ENCODE data around the gene PTPRC.

PTPRC gene

DNA sequence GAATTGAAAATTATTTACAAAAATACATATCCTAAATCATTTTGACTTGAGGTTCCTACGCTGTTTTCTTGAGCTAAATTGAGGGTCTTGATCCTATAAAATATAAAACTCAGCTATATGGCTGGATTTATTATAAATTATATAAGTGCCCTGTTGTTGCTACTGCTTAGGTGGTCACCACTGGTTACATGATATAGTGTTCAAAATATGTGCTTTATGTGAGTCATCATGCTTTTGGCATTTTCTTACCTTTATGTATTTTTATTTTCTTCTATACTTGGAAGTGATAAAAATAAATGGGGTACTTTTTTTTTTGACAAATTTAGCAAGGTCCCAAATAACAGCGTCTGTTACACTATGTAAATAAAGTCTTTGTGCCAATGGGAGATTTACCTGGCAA, 31.1 kb upstream of the PTPRC start:
- TF ChIP-seq, protein P1, sequence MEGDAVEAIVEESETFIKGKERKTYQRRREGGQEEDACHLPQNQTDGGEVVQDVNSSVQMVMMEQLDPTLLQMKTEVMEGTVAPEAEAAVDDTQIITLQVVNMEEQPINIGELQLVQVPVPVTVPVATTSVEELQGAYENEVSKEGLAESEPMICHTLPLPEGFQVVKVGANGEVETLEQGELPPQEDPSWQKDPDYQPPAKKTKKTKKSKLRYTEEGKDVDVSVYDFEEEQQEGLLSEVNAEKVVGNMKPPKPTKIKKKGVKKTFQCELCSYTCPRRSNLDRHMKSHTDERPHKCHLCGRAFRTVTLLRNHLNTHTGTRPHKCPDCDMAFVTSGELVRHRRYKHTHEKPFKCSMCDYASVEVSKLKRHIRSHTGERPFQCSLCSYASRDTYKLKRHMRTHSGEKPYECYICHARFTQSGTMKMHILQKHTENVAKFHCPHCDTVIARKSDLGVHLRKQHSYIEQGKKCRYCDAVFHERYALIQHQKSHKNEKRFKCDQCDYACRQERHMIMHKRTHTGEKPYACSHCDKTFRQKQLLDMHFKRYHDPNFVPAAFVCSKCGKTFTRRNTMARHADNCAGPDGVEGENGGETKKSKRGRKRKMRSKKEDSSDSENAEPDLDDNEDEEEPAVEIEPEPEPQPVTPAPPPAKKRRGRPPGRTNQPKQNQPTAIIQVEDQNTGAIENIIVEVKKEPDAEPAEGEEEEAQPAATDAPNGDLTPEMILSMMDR (IDR thresholded peaks at IDR 0.05; ENCODE audit: insufficient read depth, low read depth, low read length, missing control alignments), result no peak
- peak; percentile 43 for DNase-seq (ENCODE audit: low read depth)
- H3K4me3 ChIP-seq (ENCODE audit: low read length), result no peak overlapping the region

DNA sequence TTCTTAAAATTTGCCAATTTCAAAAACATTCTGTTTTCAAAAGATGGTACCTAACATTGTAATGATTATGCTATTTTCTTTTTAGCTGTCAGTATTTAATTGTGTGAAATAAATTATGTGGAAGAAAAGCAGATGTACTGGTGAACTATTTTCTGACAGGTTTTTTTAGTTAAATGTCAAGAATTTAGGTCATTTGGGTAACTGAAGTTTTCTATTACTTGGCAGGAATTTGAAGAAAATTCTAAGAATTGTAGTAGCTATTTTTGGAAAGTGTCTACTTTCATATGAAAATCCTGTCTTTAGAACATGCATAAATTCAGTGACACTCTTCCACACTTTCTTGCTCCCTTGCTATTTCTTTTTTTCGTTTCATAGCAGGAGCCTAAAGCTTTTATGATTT, 28.5 kb upstream of the PTPRC start:
- DNase-seq (ENCODE audit: low read depth), result no peak
- H3K4me3 ChIP-seq (ENCODE audit: low read length), result no peak overlapping the region
- TF ChIP-seq, protein P1 (IDR thresholded peaks at IDR 0.05; ENCODE audit: insufficient read depth, low read depth, low read length, missing control alignments), result no peak

DNA sequence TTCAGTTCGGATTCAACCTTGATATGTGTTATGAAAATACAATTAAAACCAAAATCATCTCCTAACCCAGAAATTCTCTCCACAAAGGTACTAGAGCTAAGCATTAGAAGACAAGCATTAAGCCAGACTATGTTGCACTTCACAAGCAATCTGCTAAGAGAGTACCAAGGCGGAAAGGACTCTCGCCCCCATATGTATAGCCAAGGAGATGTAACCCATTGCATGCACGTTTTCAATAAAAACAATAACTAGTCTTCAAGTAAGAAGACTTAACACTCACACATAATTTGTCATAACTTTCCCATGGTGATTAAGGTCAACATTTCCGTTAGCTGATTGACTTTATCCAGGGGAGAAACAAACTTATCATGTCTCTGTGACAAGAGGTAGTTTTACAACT, 27.6 kb upstream of the PTPRC start:
- no peak overlapping the region for H3K4me3 ChIP-seq (ENCODE audit: low read length)
- TF ChIP-seq, protein P1 (IDR thresholded peaks at IDR 0.05; ENCODE audit: insufficient read depth, low read depth, low read length, missing control alignments), result no peak
- DNase-seq (ENCODE audit: low read depth), result no peak

DNA sequence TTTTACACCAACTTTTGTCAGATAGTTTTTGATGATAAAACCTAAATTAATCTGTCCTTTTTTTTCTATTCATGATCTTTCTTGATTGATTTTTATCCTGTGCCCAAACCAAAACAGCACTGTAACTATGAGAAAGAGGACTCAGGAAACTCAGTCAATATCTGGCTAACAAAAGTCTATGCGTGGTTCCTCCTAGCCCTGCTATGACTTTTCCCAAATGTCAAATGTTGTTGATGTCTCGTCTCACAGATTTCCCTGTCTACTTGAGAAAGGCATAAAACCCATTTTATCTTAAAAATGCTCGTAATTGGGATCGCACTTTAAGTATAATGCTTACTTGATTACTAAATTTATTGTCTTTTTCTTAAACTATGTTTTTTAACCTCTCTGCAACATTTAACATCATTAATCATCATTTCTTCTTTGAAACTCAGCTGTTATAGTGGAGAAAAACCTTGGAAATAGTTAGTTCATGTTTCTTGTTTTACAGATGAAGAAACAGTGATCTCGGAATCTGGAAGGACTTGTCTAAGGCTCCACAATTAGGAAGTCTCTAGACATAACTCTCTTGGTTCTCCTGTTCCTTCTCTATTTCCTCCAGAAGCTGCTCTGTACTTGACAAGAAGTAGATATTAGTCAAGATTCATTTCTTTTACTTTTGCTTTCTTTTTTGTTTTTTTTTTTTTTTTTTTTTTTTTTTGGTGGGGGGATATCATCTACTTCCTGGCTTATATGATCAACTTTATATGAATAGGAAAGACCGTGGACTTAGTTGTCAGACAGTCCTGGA, 26.2 kb upstream of the PTPRC start:
- no peak for DNase-seq (ENCODE audit: low read depth)
- no peak overlapping the region for H3K4me3 ChIP-seq (ENCODE audit: low read length)
- TF ChIP-seq, protein P1 (IDR thresholded peaks at IDR 0.05; ENCODE audit: insufficient read depth, low read depth, low read length, missing control alignments), result no peak

DNA sequence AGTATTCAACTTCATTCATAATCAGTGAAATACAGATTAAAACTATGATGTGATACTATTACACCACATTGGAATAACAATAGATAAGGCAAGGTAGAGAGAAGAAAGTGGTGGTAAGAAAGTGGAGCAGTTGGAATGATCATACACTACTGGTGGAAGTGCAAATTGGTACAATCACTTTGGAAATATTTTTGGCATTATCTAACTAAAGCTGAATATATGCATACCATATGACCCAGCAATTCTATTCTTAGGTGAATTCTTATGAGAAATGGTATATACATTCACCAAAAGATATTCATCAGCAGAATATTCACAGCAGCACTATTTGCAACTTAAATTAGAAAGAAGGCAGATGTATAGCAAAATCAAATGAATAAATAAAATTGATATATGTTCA, 21.4 kb upstream of the PTPRC start:
- no peak overlapping the region for H3K4me3 ChIP-seq (ENCODE audit: low read length)
- TF ChIP-seq, protein P1 (IDR thresholded peaks at IDR 0.05; ENCODE audit: insufficient read depth, low read depth, low read length, missing control alignments), result no peak
- no peak for DNase-seq (ENCODE audit: low read depth)

DNA sequence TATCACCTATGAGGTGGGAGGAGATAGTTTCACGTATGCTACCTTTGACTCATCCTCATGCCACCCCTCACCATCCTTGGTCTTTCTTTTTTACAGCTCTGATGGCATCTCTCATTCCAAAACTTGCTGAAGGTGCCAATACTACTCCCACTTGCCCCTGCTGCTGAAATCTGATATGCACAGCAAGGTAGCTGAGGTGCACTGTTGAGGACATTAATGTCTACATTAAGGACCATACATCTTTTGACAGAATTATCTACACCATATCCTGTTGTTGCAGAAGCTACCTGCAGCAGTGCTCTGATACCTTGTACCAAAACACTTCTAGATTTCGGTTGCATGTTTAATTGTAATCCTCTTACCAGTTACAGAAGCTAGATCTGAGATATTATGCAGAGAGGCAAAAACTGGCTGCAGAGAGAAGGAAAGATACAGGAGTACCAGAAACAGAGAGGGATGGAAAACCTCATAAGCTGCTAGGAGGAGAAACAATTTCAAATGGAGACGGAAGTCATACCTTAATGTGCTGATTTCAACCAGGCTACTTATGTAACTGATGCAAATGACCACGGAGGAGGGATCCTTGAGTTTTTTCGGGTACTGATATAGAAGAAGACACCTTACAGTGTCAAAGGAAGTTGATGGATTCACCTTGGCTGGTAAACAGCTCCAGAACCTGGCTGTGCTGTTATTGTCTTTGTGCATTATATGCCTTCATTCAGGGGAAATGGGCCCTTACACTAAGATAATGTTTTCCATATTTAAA, 19.3 kb upstream of the PTPRC start:
- DNase-seq (ENCODE audit: low read depth), result no peak

More for the DNA sequence above, 19.3 kb upstream of the PTPRC start:
- TF ChIP-seq, protein P1 (IDR thresholded peaks at IDR 0.05; ENCODE audit: insufficient read depth, low read depth, low read length, missing control alignments), result no peak
- no peak overlapping the region for H3K4me3 ChIP-seq (ENCODE audit: low read length)

Data from epithelial cell of esophagus (primary cell).